Glomerular visceral epithelial cell (primary cell): ENCODE results near the gene MAMDC2.

Experiments
- DNase-seq: peaks from one replicate; pipeline ENCODE4 v3.0.0-alpha.2; 2016; ENCODE audit errors: extremely low spot score

MAMDC2 gene

GRCh38 chr9:70043689-70044489 is at the start of gene MAMDC2:
TSS of gene MAMDC2 (plus strand) at chr9:70043848. CDS start at chr9:70044198, 350 bp downstream.
- DNase-seq, result peak; percentile 68

GRCh38 chr9:69995846-69996245 is 47.8 kb upstream of the MAMDC2 start:
- DNase-seq, result no peak

- no peak for DNase-seq
Measured at GRCh38 chr9:69996967-69997366, 46.7 kb upstream of the MAMDC2 start.

- no peak for DNase-seq
Measured at GRCh38 chr9:69997524-69997923, 46.1 kb upstream of the MAMDC2 start.

GRCh38 chr9:69999315-69999714 is 44.3 kb upstream of the MAMDC2 start:
- DNase-seq, result no peak

GRCh38 chr9:70000469-70000868 is 43.2 kb upstream of the MAMDC2 start:
- DNase-seq, result no peak

GRCh38 chr9:70003901-70004714 is 39.5 kb upstream of the MAMDC2 start:
- peak; percentile 9 for DNase-seq

GRCh38 chr9:70006306-70006705 is 37.3 kb upstream of the MAMDC2 start:
- DNase-seq, result no peak

- DNase-seq, result no peak
Measured at GRCh38 chr9:70007831-70008230, 35.8 kb upstream of the MAMDC2 start.

- no peak for DNase-seq
Measured at GRCh38 chr9:70010015-70010414, 33.6 kb upstream of the MAMDC2 start.

- no peak for DNase-seq
Measured at GRCh38 chr9:70011366-70011765, 32.3 kb upstream of the MAMDC2 start.

- no peak for DNase-seq
Measured at GRCh38 chr9:70012569-70012968, 31.1 kb upstream of the MAMDC2 start.

GRCh38 chr9:70013598-70014196 is 30.0 kb upstream of the MAMDC2 start:
- DNase-seq, result peak; percentile 9

GRCh38 chr9:70015099-70015498 is 28.5 kb upstream of the MAMDC2 start:
- no peak for DNase-seq

GRCh38 chr9:70020217-70020616 is 23.4 kb upstream of the MAMDC2 start:
- no peak for DNase-seq

- DNase-seq, result peak; percentile 73
Measured at GRCh38 chr9:70020991-70021571, 22.6 kb upstream of the MAMDC2 start.

GRCh38 chr9:70028287-70028686 is 15.4 kb upstream of the MAMDC2 start:
- no peak for DNase-seq

- DNase-seq, result no peak
Measured at GRCh38 chr9:70030156-70030555, 13.5 kb upstream of the MAMDC2 start.

GRCh38 chr9:70031141-70031545 is 12.5 kb upstream of the MAMDC2 start:
- DNase-seq, result no peak

GRCh38 chr9:70034271-70034711 is 9.4 kb upstream of the MAMDC2 start:
- no peak for DNase-seq

- DNase-seq, result no peak
Measured at GRCh38 chr9:70035691-70036090, 8.0 kb upstream of the MAMDC2 start.

GRCh38 chr9:70036641-70037040 is 7.0 kb upstream of the MAMDC2 start:
- no peak for DNase-seq
